ENCODE data around the gene ADCY4. TPM values are rescaled to one million over a fixed set of nuclear protein-coding genes. Genes with fewer than 3 reads are reported as not detected.

The ADCY4 gene
- total and polyA plus RNA-seq, 2 donors (not counting 1 experiment from before 2014, with no cell fraction given) = 2.3 to 7.8 TPM

DNA sequence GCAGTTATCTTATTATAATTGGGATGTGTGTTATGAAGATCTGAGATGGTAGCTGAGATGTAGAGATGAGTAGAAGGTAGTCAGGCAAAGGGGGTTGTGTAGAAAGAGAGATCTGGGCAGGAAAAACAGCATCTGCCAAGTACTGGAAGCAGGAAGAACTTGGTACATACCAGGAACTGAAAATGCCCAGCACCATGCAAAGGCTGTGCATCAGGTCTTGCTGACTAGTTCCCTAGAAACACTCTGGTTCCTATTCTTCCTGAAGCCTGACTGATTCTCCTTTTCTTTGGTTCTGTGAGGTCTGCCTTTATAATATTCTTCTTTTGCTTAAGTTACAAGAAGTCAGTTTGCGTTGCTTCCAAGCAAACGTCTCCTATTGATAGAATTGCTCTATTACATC lies 26.5 kb upstream of the ADCY4 start:
- DNase-seq (no peak), ATAC-seq (ENCODE audit: low read depth) (no peak)
- CTCF ChIA-PET = interaction anchor here (1.3 to 5.4 kb wide), 5 partner anchors 12 to 75 kb away, joined by 4 to 42 read pairs (median 20); partner anchors contain the start of genes CBLN3 and KHNYN
- no peak overlapping the region for H2AFZ ChIP-seq (ENCODE audit: insufficient read depth, low read depth, low read length, poor library complexity, severe bottlenecking)
- intact Hi-C loops (cut with micrococcal nuclease) = loop anchor here (10.0 kb wide), 2 partner anchors 313 to 343 kb away; no protein-coding TSS in a partner anchor
- Mint-ChIP-seq H3K27me3 (peaks cover 18% of the 10 kb centered on the region), H3K27ac (no peak overlapping the region), H3K9me3 (ENCODE audit: insufficient read depth) (no peaks in the 10 kb centered on the region), H3K4me3 (no peak overlapping the region), H3K4me1 (peaks cover 14% of the 10 kb centered on the region)
- H4K20me1 ChIP-seq (ENCODE audit: control insufficient read depth, insufficient read depth, low read length, poor library complexity, severe bottlenecking) = no peaks in the 10 kb centered on the region
- peaks cover 0 to 15% (median 1%) of the 10 kb centered on the region in 4 experiments for H3K27me3 ChIP-seq (replicated peaks in 1 of 4; ENCODE audit: control extremely low read depth in 1 of 4, control insufficient read depth in 3 of 4, insufficient read depth in 4 of 4, low read length in 3 of 4)
- H3K79me2 ChIP-seq (ENCODE audit: control insufficient read depth, insufficient read depth, low read length) = no peaks in the 10 kb centered on the region
- no peak for TF ChIP-seq EZH2 (IDR thresholded peaks at IDR 0.05; ENCODE audit: borderline replicate concordance, insufficient read depth, low read depth, low read length, poor library complexity, severe bottlenecking)
- TF ChIP-seq, protein P1, sequence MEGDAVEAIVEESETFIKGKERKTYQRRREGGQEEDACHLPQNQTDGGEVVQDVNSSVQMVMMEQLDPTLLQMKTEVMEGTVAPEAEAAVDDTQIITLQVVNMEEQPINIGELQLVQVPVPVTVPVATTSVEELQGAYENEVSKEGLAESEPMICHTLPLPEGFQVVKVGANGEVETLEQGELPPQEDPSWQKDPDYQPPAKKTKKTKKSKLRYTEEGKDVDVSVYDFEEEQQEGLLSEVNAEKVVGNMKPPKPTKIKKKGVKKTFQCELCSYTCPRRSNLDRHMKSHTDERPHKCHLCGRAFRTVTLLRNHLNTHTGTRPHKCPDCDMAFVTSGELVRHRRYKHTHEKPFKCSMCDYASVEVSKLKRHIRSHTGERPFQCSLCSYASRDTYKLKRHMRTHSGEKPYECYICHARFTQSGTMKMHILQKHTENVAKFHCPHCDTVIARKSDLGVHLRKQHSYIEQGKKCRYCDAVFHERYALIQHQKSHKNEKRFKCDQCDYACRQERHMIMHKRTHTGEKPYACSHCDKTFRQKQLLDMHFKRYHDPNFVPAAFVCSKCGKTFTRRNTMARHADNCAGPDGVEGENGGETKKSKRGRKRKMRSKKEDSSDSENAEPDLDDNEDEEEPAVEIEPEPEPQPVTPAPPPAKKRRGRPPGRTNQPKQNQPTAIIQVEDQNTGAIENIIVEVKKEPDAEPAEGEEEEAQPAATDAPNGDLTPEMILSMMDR (IDR thresholded peaks at IDR 0.05) = no peak
- POLR2A ChIA-PET = no interaction called here
- no peaks in the 10 kb centered on the region for H3K36me3 ChIP-seq (replicated peaks in 1 of 2; ENCODE audit: control extremely low read depth in 1 of 2, control insufficient read depth in 1 of 2, extremely low read depth in 1 of 2, insufficient read depth in 2 of 2, low read length in 1 of 2)
- H3K4me3 ChIP-seq (ENCODE audit: control extremely low read depth in 1 of 5, extremely low read depth in 1 of 5, insufficient read depth in 1 of 5, low read depth in 2 of 5, low read length in 4 of 5) = no peak overlapping the region
- H3K4me2 ChIP-seq (replicated peaks; ENCODE audit: low read depth, low read length, poor library complexity, severe bottlenecking) = no peak overlapping the region
- WGBS (ENCODE audit: insufficient coverage) = no CpG with 5 or more reads among the region's 2 CpGs
- H3K9ac ChIP-seq (ENCODE audit: low read length) = no peak overlapping the region
- H3K4me1 ChIP-seq (ENCODE audit: control insufficient read depth in 2 of 2, insufficient read depth in 2 of 2, low read length in 2 of 2) = peaks cover 13 to 14% of the 10 kb centered on the region in 2 donors
- no peak overlapping the region for H3K27ac ChIP-seq (ENCODE audit: low read length in 2 of 2)
- peaks cover 0 to 1% (median 0%) of the 10 kb centered on the region in 3 donors for H3K9me3 ChIP-seq (ENCODE audit: control extremely low read depth in 1 of 3, control insufficient read depth in 2 of 3, insufficient read depth in 1 of 3, low read length in 2 of 3)

DNA sequence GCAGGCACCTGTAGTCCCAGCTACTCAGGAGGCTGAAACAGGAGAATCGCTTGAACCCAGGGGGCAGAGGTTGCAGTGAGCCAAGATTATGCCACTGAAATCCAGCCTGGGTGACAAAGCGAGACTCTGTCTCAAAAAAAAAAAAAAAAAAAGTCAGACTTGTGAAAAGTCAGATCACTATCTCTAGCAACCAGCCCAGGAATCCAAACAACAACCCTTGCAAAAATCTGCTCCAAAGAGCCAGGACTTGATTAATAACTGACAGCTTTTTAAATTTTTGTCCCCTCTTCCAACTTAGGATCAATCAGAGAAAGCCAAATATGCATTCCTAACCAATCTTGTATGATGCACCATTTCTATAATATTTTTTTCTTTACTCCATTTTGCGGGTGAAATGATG lies 25.4 kb upstream of the ADCY4 start:
- ChIA-PET POLR2A (no interaction called here), CTCF (interaction anchor here (0.7 to 5.4 kb wide), 4 partner anchors 27 to 77 kb away, joined by 4 to 42 read pairs (median 23); partner anchors contain the start of genes CBLN3 and KHNYN)
- intact Hi-C loops (cut with micrococcal nuclease) = loop anchor here (10.0 kb wide), 2 partner anchors 315 to 345 kb away; no protein-coding TSS in a partner anchor

More for the DNA sequence above, 25.4 kb upstream of the ADCY4 start:
- DNase-seq (no peak), ATAC-seq (ENCODE audit: low read depth) (no peak)
- Histone ChIP-seq H3K27me3 (replicated peaks in 1 of 4; ENCODE audit: control extremely low read depth in 1 of 4, control insufficient read depth in 3 of 4, insufficient read depth in 4 of 4, low read length in 3 of 4) (peaks cover 0 to 11% (median 1%) of the 10 kb centered on the region in 4 experiments), H3K4me2 (replicated peaks; ENCODE audit: low read depth, low read length, poor library complexity, severe bottlenecking) (no peak overlapping the region), H2AFZ (ENCODE audit: insufficient read depth, low read depth, low read length, poor library complexity, severe bottlenecking) (no peak overlapping the region), H3K27ac (ENCODE audit: low read length in 2 of 2) (no peak overlapping the region), H3K4me3 (ENCODE audit: control extremely low read depth in 1 of 5, extremely low read depth in 1 of 5, insufficient read depth in 1 of 5, low read depth in 2 of 5, low read length in 4 of 5) (no peak overlapping the region), H3K9me3 (ENCODE audit: control extremely low read depth in 1 of 3, control insufficient read depth in 2 of 3, insufficient read depth in 1 of 3, low read length in 2 of 3) (peaks cover 0 to 1% (median 0%) of the 10 kb centered on the region in 3 donors), H3K36me3 (replicated peaks in 1 of 2; ENCODE audit: control extremely low read depth in 1 of 2, control insufficient read depth in 1 of 2, extremely low read depth in 1 of 2, insufficient read depth in 2 of 2, low read length in 1 of 2) (no peaks in the 10 kb centered on the region), H4K20me1 (ENCODE audit: control insufficient read depth, insufficient read depth, low read length, poor library complexity, severe bottlenecking) (no peaks in the 10 kb centered on the region), H3K79me2 (ENCODE audit: control insufficient read depth, insufficient read depth, low read length) (no peaks in the 10 kb centered on the region), H3K4me1 (ENCODE audit: control insufficient read depth in 2 of 2, insufficient read depth in 2 of 2, low read length in 2 of 2) (peaks cover 4% of the 10 kb centered on the region in 2 donors), H3K9ac (ENCODE audit: low read length) (no peak overlapping the region)
- Mint-ChIP-seq H3K27ac (no peak overlapping the region), H3K4me1 (peaks cover 4% of the 10 kb centered on the region), H3K27me3 (peaks cover 18% of the 10 kb centered on the region), H3K4me3 (no peak overlapping the region), H3K9me3 (ENCODE audit: insufficient read depth) (no peaks in the 10 kb centered on the region)
- TF ChIP-seq, protein P1 (IDR thresholded peaks at IDR 0.05) = no peak
- no peak for TF ChIP-seq EZH2 (IDR thresholded peaks at IDR 0.05; ENCODE audit: borderline replicate concordance, insufficient read depth, low read depth, low read length, poor library complexity, severe bottlenecking)
- WGBS (ENCODE audit: insufficient coverage) = 93% methylated on average over 3 of the region's 3 CpGs

Data from B cell (primary cell).